Stomach (tissue), 9 donors: ENCODE measurements around the gene FAM120B. TPM values are rescaled to one million over a fixed set of nuclear protein-coding genes. Genes with fewer than 3 reads are reported as not detected.

ENCODE experiments used
- DNase-seq, 2 donors: peaks; one replicate each; pipeline versions ENCODE4 v3.0.0 to v3.0.0-alpha.2; 2013 to 2019
- H3K27ac ChIP-seq, 5 donors: fragments of 200-600 bp in 4 of 5; sonication (generic) in 4 of 5; one replicate each; pipeline ENCODE4 v1.5.1; 2013 to 2019; ENCODE audit warnings: mild to moderate bottlenecking in 1 of 5, moderate library complexity in 1 of 5
- H3K27me3 ChIP-seq, 3 donors: fragments of 200-600 bp; sonication (generic); one replicate each; pipeline ENCODE4 v1.5.1; 2017 to 2019; ENCODE audit warnings: mixed run types in 1 of 3
- H3K36me3 ChIP-seq, 4 donors: fragments of 200-600 bp; sonication (generic); 1 replicate in 3 of 4; 2 replicates in 1 of 4; pipeline ENCODE4 v1.5.1; 2016 to 2019
- H3K4me1 ChIP-seq, 4 donors: fragments of 200-600 bp; sonication (generic); one replicate each; pipeline ENCODE4 v1.5.1; 2016 to 2019
- H3K4me3 ChIP-seq, 4 donors: fragments of 200-600 bp; sonication (generic) in 3 of 4; one replicate each; pipeline ENCODE4 v1.5.1; 2016 to 2019; ENCODE audit warnings: mild to moderate bottlenecking in 1 of 4
- H3K9me3 ChIP-seq, 4 donors: fragments of 200-600 bp; sonication (generic); one replicate each; pipeline ENCODE4 v1.5.1; 2016 to 2019
- EP300 ChIP-seq: sonication (generic); formaldehyde crosslinking; IDR thresholded peaks from one replicate; pipeline ENCODE4 v1.6.1; 2017; ENCODE audit warnings: antibody characterized with exemption
- POLR2A ChIP-seq, 4 donors: fragments of 450-650 bp; IDR thresholded peaks; one replicate each; pipeline ENCODE4 v1.6.1; 2016; ENCODE audit warnings: antibody characterized with exemption in 4 of 4, control low read depth in 2 of 4, mild to moderate bottlenecking in 1 of 4, moderate library complexity in 1 of 4
- POLR2AphosphoS5 ChIP-seq, 3 donors: sonication (generic); formaldehyde crosslinking; IDR thresholded peaks; one replicate each; pipeline ENCODE4 v1.6.1; 2016; ENCODE audit warnings: antibody characterized with exemption in 3 of 3
- WGBS, 5 donors: extraction: QIAGEN DNeasy Blood & Tissue Kit in 3 of 5; methylation state at CpG; one replicate each; pipeline versions ENCODE4 v1.1.5 to v1.1.7; 2013 to 2018; 5-methylcytosine and 5-hydroxymethylcytosine counted together
- intact Hi-C: fragments of 100-400 bp; cut with DNase I; formaldehyde crosslinking; loops from one replicate; pipeline ENCODE4 v1.15.1; 2023; ENCODE audit warnings: low total_unique reads
- polyA plus RNA-seq, 3 donors: library from polyadenylated mRNA; stranded (reverse); fragments of 200-250 nt; gene quantifications; one replicate each; pipeline ENCODE4 v1.2.3, GENCODE V29; 2013
- total RNA-seq, 5 donors: library from RNA; depleted of rRNA; stranded (reverse); fragments of >200 nt; gene quantifications; one replicate each; pipeline versions ENCODE4 v1.1.0 to v1.2.3, GENCODE V29; 2014 to 2016
- TF ChIP-seq, protein P1 (sequence below), 7 experiments: fragments of 450-650 bp in 4 of 7; fragments of 200-600 bp in 3 of 7; sonication (generic) in 3 of 7; IDR thresholded peaks; one replicate each; pipeline ENCODE4 v1.5.1; 2016 to 2019; ENCODE audit warnings: antibody characterized with exemption in 7 of 7, control low read depth in 2 of 7, mild to moderate bottlenecking in 1 of 7
- donor health status: healthy with polysubstance abuse.
- donor health status: Bipolar disorder and iron deficiency.
- donor health status: healthy.

The FAM120B gene
- total and polyA plus RNA-seq, 8 donors, result 6.4 to 66.5 (median 27.3) TPM

DNA sequence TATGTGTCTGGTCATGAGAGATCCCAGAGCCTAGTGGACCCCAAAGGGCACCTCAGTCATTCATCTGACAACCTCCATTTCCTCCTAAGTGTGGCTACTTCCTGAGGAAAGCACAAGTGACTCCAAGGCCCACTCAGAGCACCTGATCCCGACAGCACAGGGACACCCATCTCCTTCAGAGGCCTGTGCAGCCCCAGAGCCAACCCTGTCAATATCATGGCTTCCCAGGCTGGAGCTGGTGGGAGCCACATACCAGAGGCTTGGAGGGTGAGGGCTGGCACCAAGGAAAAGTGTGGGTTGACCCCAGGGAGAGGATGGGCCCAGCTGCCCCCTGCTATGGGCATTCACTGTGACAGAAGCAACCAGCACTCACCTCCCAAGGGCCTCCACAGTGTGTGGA lies 129.2 kb downstream of the FAM120B start:
- Histone ChIP-seq H3K27ac (no peak overlapping the region), H3K4me1 (peaks cover 9 to 17% (median 11%) of the 10 kb centered on the region in 4 donors), H3K36me3 (no peaks in the 10 kb centered on the region), H3K27me3 (peaks cover 0 to 23% (median 0%) of the 10 kb centered on the region in 3 donors), H3K9me3 (no peaks in the 10 kb centered on the region), H3K4me3 (no peak overlapping the region)
- DNase-seq, result no peak
- intact Hi-C loops, result no loop called here
- TF ChIP-seq, protein P1, sequence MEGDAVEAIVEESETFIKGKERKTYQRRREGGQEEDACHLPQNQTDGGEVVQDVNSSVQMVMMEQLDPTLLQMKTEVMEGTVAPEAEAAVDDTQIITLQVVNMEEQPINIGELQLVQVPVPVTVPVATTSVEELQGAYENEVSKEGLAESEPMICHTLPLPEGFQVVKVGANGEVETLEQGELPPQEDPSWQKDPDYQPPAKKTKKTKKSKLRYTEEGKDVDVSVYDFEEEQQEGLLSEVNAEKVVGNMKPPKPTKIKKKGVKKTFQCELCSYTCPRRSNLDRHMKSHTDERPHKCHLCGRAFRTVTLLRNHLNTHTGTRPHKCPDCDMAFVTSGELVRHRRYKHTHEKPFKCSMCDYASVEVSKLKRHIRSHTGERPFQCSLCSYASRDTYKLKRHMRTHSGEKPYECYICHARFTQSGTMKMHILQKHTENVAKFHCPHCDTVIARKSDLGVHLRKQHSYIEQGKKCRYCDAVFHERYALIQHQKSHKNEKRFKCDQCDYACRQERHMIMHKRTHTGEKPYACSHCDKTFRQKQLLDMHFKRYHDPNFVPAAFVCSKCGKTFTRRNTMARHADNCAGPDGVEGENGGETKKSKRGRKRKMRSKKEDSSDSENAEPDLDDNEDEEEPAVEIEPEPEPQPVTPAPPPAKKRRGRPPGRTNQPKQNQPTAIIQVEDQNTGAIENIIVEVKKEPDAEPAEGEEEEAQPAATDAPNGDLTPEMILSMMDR (IDR thresholded peaks at IDR 0.05), result no peak
- TF ChIP-seq POLR2A (IDR thresholded peaks at IDR 0.05), result no peak
- no peak for TF ChIP-seq POLR2AphosphoS5 (IDR thresholded peaks at IDR 0.05)
- TF ChIP-seq EP300, result no peak
- 41 to 93% (median 79%) methylated on average over 1 of the region's 1 CpG for WGBS, 5 donors

DNA sequence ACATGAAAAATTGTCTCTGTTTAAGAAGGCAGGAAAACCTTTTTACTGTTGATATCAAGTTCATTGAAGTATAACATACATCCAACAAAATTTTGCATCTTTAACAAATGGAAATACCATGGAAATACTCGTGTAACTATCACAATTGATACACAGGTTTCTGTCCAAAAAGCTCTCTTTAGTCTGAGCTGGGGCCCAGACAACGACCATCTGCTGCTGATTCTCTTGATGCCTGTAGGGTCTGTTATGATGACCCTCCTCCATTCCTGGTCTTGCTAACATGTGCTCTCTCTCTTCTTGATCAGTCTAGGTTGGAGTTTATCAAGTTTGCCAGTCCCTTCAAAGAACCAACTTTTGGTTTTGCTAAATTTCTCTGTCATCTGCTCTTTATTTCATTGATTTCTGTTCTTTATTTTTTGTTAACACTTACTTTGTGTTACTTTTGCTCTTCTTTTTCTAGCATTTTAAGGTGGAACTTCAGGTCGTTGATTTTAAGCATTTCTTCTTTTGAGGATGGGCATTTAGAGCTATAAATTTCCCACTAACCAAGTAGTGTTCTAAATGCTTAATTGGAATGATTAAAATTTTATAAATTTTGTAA lies 129.8 kb downstream of the FAM120B start:
- intact Hi-C loops, result no loop called here
- Histone ChIP-seq H3K27ac (no peak overlapping the region), H3K27me3 (peaks cover 0 to 23% (median 0%) of the 10 kb centered on the region in 3 donors)

DNA sequence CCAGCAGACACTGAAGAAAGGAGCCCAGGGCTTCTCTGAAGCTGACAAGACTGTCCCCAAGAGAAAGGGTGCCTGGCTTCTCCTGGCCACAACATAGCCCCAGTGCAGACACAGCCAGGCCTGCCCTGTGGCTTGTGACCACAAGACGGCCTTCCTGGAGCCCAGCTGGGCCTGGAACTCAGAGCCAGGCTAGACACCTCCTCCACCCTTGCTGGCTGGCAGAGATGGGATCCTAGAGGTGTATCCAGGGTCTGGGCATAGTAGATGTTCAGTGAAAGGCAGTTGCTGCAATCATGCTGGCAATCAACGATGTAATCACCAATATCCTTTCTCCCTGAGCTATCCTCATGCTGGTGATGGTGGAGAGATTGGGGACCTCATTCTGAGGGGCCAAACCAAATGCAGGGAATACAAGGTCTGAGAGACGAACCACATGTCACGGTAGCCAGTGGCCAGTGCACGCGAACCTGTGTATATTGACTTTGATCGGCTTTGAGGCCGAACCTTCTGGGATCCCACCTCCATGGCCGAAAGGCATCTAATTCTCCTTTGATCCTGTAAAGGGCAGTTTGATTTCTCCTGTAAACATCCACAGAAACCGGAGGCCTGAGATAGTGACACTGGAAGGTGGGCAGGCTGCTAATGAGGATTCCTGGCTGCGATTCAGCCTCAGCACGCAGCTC lies 131.3 kb downstream of the FAM120B start:
- DNase-seq, result no peak
- Histone ChIP-seq H3K36me3 (no peaks in the 10 kb centered on the region), H3K27ac (peak overlapping the region in 4 of 5 donors; percentile 4 to 53 (median 32)), H3K4me1 (peaks cover 9 to 17% (median 11%) of the 10 kb centered on the region in 4 donors), H3K4me3 (peak overlapping the region; percentile 30 to 37 (median 32)), H3K9me3 (no peaks in the 10 kb centered on the region), H3K27me3 (peaks cover 0 to 18% (median 0%) of the 10 kb centered on the region in 3 donors)
- TF ChIP-seq, protein P1 (IDR thresholded peaks at IDR 0.05), result no peak
- no peak for TF ChIP-seq EP300
- no peak for TF ChIP-seq POLR2A (IDR thresholded peaks at IDR 0.05)
- no peak for TF ChIP-seq POLR2AphosphoS5 (IDR thresholded peaks at IDR 0.05)
- intact Hi-C loops, result no loop called here
- WGBS, 5 donors, result 35 to 57% (median 39%) methylated on average over 9 to 12 of the region's 12 CpGs

More for the DNA sequence above, 129.8 kb downstream of the FAM120B start:
- Histone ChIP-seq H3K36me3 (no peaks in the 10 kb centered on the region), H3K4me3 (no peak overlapping the region), H3K9me3 (no peaks in the 10 kb centered on the region), H3K4me1 (peaks cover 9 to 17% (median 11%) of the 10 kb centered on the region in 4 donors)
- TF ChIP-seq EP300, result no peak
- TF ChIP-seq, protein P1 (IDR thresholded peaks at IDR 0.05), result no peak
- no peak for TF ChIP-seq POLR2AphosphoS5 (IDR thresholded peaks at IDR 0.05)
- no peak for TF ChIP-seq POLR2A (IDR thresholded peaks at IDR 0.05)
- no peak for DNase-seq
- 79 to 82% (median 81%) methylated on average over 3 of the region's 3 CpGs for WGBS, 5 donors

DNA sequence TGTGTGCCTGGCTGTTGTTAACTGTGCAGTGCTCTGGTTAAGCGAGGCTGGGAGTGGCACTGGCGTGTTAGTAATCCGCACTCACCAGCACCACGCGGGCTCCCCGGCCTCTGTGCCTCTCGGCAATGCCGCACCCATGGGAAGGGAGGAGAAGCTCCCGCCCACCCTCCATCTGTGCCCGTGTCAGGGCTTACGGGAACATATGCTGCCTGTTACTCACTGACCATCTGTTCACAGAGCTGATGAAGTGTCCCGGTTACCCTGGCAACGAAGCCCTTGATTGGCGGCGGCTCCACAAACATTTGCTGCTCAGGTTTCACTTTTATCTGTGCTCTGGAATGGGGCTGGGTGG lies 131.8 kb downstream of the FAM120B start:
- 1 to 6% (median 3%) methylated on average over 15 of the region's 15 CpGs; no CpG with 5 or more reads in 1 of the 5 donors for WGBS, 5 donors

More for the DNA sequence above, 131.8 kb downstream of the FAM120B start:
- Histone ChIP-seq H3K27ac (peak overlapping the region in 3 of 5 donors; percentile 4 to 53 (median 41)), H3K27me3 (peaks cover 0 to 13% (median 0%) of the 10 kb centered on the region in 3 donors), H3K4me1 (peaks cover 9 to 17% (median 11%) of the 10 kb centered on the region in 4 donors), H3K4me3 (peak overlapping the region; percentile 30 to 37 (median 32)), H3K9me3 (no peaks in the 10 kb centered on the region), H3K36me3 (no peaks in the 10 kb centered on the region)
- intact Hi-C loops, result no loop called here
- TF ChIP-seq, protein P1 (IDR thresholded peaks at IDR 0.05), result no peak
- peak; percentile 14 to 90 (median 18) for TF ChIP-seq POLR2AphosphoS5 (IDR thresholded peaks at IDR 0.05)
- peak; percentile 71 to 94 for DNase-seq
